Transverse colon (tissue), 4 donors: ENCODE measurements around the gene SPAG8. TPM values are rescaled to one million over a fixed set of nuclear protein-coding genes. Genes with fewer than 3 reads are reported as not detected.

Experiments
- DNase-seq: peaks from one replicate; pipeline ENCODE4 v3.0.0-alpha.2; 2019
- H3K27ac ChIP-seq, 4 donors: fragments of 200-600 bp; sonication (generic); 2 replicates each; pipeline ENCODE4 v1.5.1; 2016 to 2018; ENCODE audit warnings: inconsistent platforms in 4 of 4
- H3K27me3 ChIP-seq: fragments of 200-600 bp; sonication (generic); 2 replicates; pipeline ENCODE4 v1.5.1; 2017; ENCODE audit warnings: inconsistent platforms
- H3K36me3 ChIP-seq, 4 donors: fragments of 200-600 bp; sonication (generic); 2 replicates each; pipeline ENCODE4 v1.5.1; 2017 to 2019; ENCODE audit warnings: inconsistent platforms in 4 of 4
- H3K4me1 ChIP-seq, 4 donors: fragments of 200-600 bp; sonication (generic); 2 replicates each; pipeline ENCODE4 v1.5.1; 2017 to 2020; ENCODE audit warnings: inconsistent platforms in 4 of 4
- H3K4me3 ChIP-seq, 4 donors: fragments of 200-600 bp; sonication (generic); 1 replicate in 1 of 4; 2 replicates in 3 of 4; pipeline versions ENCODE4 v1.5.1 to v1.6.1; 2017 to 2019; ENCODE audit warnings: inconsistent platforms in 4 of 4
- H3K9me3 ChIP-seq, 2 donors: fragments of 200-600 bp; sonication (generic); 2 replicates each; pipeline ENCODE4 v1.5.1; 2017 to 2019; ENCODE audit warnings: inconsistent platforms in 2 of 2
- CTCF ChIP-seq, 5 experiments: fragments of 200-600 bp in 3 of 5; fragments of 450-650 bp in 2 of 5; sonication (generic) in 3 of 5; IDR thresholded peaks; 1 replicate in 2 of 5; 2 replicates in 3 of 5; pipeline ENCODE4 v1.5.1; 2016 to 2017; ENCODE audit warnings: antibody characterized with exemption in 5 of 5, inconsistent platforms in 3 of 5, mild to moderate bottlenecking in 2 of 5, moderate library complexity in 1 of 5
- EP300 ChIP-seq: sonication (generic); formaldehyde crosslinking; IDR thresholded peaks from one replicate; pipeline ENCODE4 v1.6.1; 2017; ENCODE audit warnings: antibody characterized with exemption, low read depth
- POLR2A ChIP-seq: fragments of 450-650 bp; IDR thresholded peaks from one replicate; pipeline ENCODE4 v1.6.1; 2016; ENCODE audit warnings: antibody characterized with exemption, mild to moderate bottlenecking, moderate library complexity
- POLR2AphosphoS5 ChIP-seq, 3 donors: sonication (generic); formaldehyde crosslinking; IDR thresholded peaks; one replicate each; pipeline ENCODE4 v1.6.1; 2016; ENCODE audit warnings: antibody characterized with exemption in 3 of 3
- WGBS, 2 donors: methylation state at CpG; one replicate each; pipeline ENCODE4 v1.1.5; 2018; ENCODE audit warnings: low coverage in 1 of 2; 5-methylcytosine and 5-hydroxymethylcytosine counted together
- in situ Hi-C, 4 donors: fragments of 200-750 bp; cut with MboI; loops; one replicate each; pipeline versions ENCODE4 v1.15.0 to v1.15.1; 2017; ENCODE audit warnings: low sequenced_read_pairs in 3 of 4, low pct_ligation_motif_present in 1 of 4, low pct_unique_long_range_greater_than_20kb in 1 of 4
- intact Hi-C: fragments of 100-400 bp; cut with DNase I; formaldehyde crosslinking; loops from one replicate; pipeline ENCODE4 v1.15.1; 2023; ENCODE audit warnings: low total_unique reads
- total RNA-seq, 4 donors: library from RNA; depleted of rRNA; stranded (reverse); fragments of >200 nt; gene quantifications; one replicate each; pipeline ENCODE4 v1.1.0, GENCODE V29; 2016

Gene SPAG8
- total RNA-seq, 4 donors from 2014 or later, result 0.41 to 3.0 (median 1.9) TPM; not detected in 1

GRCh38 chr9:35845824-35846771, 34.0 kb upstream of the SPAG8 start:
- H3K36me3 ChIP-seq, result no peaks in the 10 kb centered on the region
- 62 to 84% methylated on average over 8 to 31 of the region's 53 CpGs for WGBS, 2 donors
- in situ Hi-C loops, result no loop called here
- TF ChIP-seq CTCF (IDR thresholded peaks at IDR 0.05) (no peak), EP300 (no peak), POLR2AphosphoS5 (IDR thresholded peaks at IDR 0.05) (no peak), POLR2A (no peak)
- no peaks in the 10 kb centered on the region for H3K27me3 ChIP-seq
- intact Hi-C loops, result no loop called here
- peaks cover 11 to 32% (median 19%) of the 10 kb centered on the region in 4 donors for H3K4me1 ChIP-seq
- H3K4me3 ChIP-seq, result no peak overlapping the region
- H3K27ac ChIP-seq, result peak overlapping the region; percentile 15 to 69 (median 56)
- no peak for DNase-seq
- H3K9me3 ChIP-seq, result no peaks in the 10 kb centered on the region

- Histone ChIP-seq H3K27me3 (no peaks in the 10 kb centered on the region), H3K27ac (peak overlapping the region; percentile 15 to 69 (median 56)), H3K4me3 (no peak overlapping the region), H3K36me3 (no peaks in the 10 kb centered on the region), H3K9me3 (no peaks in the 10 kb centered on the region), H3K4me1 (peaks cover 11 to 32% (median 19%) of the 10 kb centered on the region in 4 donors)
- TF ChIP-seq CTCF (IDR thresholded peaks at IDR 0.05) (no peak), POLR2AphosphoS5 (IDR thresholded peaks at IDR 0.05) (peak in 1 of 3 donors; percentile 26)
- intact Hi-C loops (no loop called here), in situ Hi-C loops (no loop called here)
- 29 to 39% methylated on average over 6 to 7 of the region's 7 CpGs for WGBS, 2 donors
- peak; percentile 54 for DNase-seq
Observed at GRCh38 chr9:35844628-35845270, 32.7 kb upstream of the SPAG8 start.

DNA sequence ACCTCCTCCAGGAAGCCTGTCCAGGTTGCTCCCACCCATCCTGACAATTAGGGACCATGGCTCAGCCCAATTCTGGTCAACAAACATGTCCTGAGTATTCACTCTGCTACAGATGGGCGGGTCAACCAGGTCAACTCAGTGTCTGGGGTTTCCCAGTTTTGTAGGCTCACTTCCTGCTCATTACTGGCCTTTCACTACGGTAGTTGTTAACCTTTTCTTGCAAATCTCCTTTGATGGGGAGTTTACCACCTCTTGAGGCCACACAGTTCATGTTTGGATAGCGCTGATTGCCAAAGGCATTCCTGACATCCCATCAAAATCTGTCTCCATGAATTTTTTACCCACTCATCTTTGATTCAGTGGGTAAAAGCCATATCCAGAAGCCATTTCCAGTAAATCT, 30.7 kb upstream of the SPAG8 start:
- Histone ChIP-seq H3K36me3 (no peaks in the 10 kb centered on the region), H3K27ac (no peak overlapping the region), H3K4me1 (peaks cover 11 to 28% (median 18%) of the 10 kb centered on the region in 4 donors), H3K9me3 (no peaks in the 10 kb centered on the region), H3K4me3 (no peak overlapping the region), H3K27me3 (no peaks in the 10 kb centered on the region)
- TF ChIP-seq EP300 (no peak), CTCF (IDR thresholded peaks at IDR 0.05) (no peak), POLR2AphosphoS5 (IDR thresholded peaks at IDR 0.05) (no peak), POLR2A (no peak)
- DNase-seq, result no peak
- 65 to 83% methylated on average over 2 to 3 of the region's 3 CpGs for WGBS, 2 donors
- in situ Hi-C loops, result no loop called here
- intact Hi-C loops, result no loop called here

GRCh38 chr9:35842020-35842745, 30.1 kb upstream of the SPAG8 start:
- in situ Hi-C loops, result no loop called here
- no peak overlapping the region for H3K4me3 ChIP-seq
- WGBS, 2 donors, result 89 to 100% methylated on average over 2 to 17 of the region's 17 CpGs
- no peaks in the 10 kb centered on the region for H3K27me3 ChIP-seq
- DNase-seq, result no peak
- H3K36me3 ChIP-seq, result no peaks in the 10 kb centered on the region
- intact Hi-C loops, result no loop called here
- TF ChIP-seq EP300 (no peak), CTCF (IDR thresholded peaks at IDR 0.05) (no peak)
- H3K27ac ChIP-seq, result no peak overlapping the region
- peaks cover 11 to 25% (median 15%) of the 10 kb centered on the region in 4 donors for H3K4me1 ChIP-seq
- H3K9me3 ChIP-seq, result no peaks in the 10 kb centered on the region
